H1 (cell line): ENCODE data around the gene SFTPA2. TPM values are rescaled to one million over a fixed set of nuclear protein-coding genes. Genes with fewer than 3 reads are reported as not detected.

Experiments used
- CTCF ChIA-PET: fragments of 300-600 bp; sonication (Branson Sonifier 250); formaldehyde crosslinking; loops from one replicate; lab custom pipeline; 2021; ENCODE audit not compliant: partially characterized antibody; lab: Charles Lee
- POLR2A ChIA-PET: fragments of 300-600 bp; sonication (Branson Sonifier 250); formaldehyde crosslinking; loops from one replicate; lab custom pipeline; 2021; ENCODE audit warnings: inconsistent platforms; ENCODE audit not compliant: partially characterized antibody; lab: Charles Lee
- DNase-seq, 2 experiments: peaks; one replicate each; pipeline versions ENCODE4 v3.0.0 to v3.0.0-alpha.2; 2010 to 2022; ENCODE audit warnings: low spot score in 2 of 2, low read depth in 1 of 2, mixed read lengths in 1 of 2
- FAIRE-seq: peaks from 2 replicates; lab custom pipeline; 2011; peaks lifted over from hg19 to GRCh38; lab: Jason Lieb, UNC
- H2AFZ ChIP-seq: 2 replicates; pipeline ENCODE4 v1.8.1; 2012; ENCODE audit warnings: low read length, inconsistent platforms
- H2AK5ac ChIP-seq: 2 replicates; pipeline ENCODE4 v1.6.1; 2013; ENCODE audit warnings: low read depth, low read length
- H2BK120ac ChIP-seq: replicated peaks from 2 replicates; pipeline ENCODE3; 2013; ENCODE audit warnings: low read depth, low read length, inconsistent platforms
- H2BK12ac ChIP-seq: 2 replicates; pipeline ENCODE4 v1.6.1; 2013; ENCODE audit warnings: low read depth, low read length
- H2BK15ac ChIP-seq: 2 replicates; pipeline ENCODE4 v1.6.1; 2013; ENCODE audit warnings: low read length
- H2BK20ac ChIP-seq: 2 replicates; pipeline ENCODE4 v1.6.1; 2013; ENCODE audit warnings: low read length
- H2BK5ac ChIP-seq: 2 replicates; pipeline ENCODE4 v1.6.1; 2013; ENCODE audit warnings: low read depth, low read length
- H3K14ac ChIP-seq: 2 replicates; pipeline ENCODE4 v1.6.1; 2013; ENCODE audit warnings: inconsistent platforms; ENCODE audit not compliant: insufficient read length
- H3K18ac ChIP-seq: 2 replicates; pipeline ENCODE4 v1.6.1; 2013; ENCODE audit warnings: low read length; ENCODE audit errors: extremely low read depth
- H3K23ac ChIP-seq: 2 replicates; pipeline ENCODE4 v1.6.1; 2013; ENCODE audit warnings: inconsistent platforms; ENCODE audit not compliant: insufficient read length
- H3K23me2 ChIP-seq: 2 replicates; pipeline ENCODE4 v1.6.1; 2013; ENCODE audit warnings: low read depth, low read length
- H3K27ac ChIP-seq: 2 replicates; pipeline ENCODE4 v1.6.1; 2011; ENCODE audit warnings: low read depth, low read length, inconsistent platforms
- H3K27me3 ChIP-seq, 4 experiments: replicated peaks in 1 of 4; 1 replicate in 1 of 4; 2 replicates in 3 of 4; pipeline versions ENCODE4 v1.6.1 to v1.8.1; 2011 to 2013; ENCODE audit warnings: low read length in 3 of 4, mild to moderate bottlenecking in 3 of 4, inconsistent platforms in 2 of 4, mixed read lengths in 2 of 4, moderate library complexity in 1 of 4; ENCODE audit not compliant: control insufficient read depth in 3 of 4, insufficient read depth in 3 of 4; ENCODE audit errors: extremely low read depth in 1 of 4
- H3K36me3 ChIP-seq, 4 experiments: 2 replicates each; pipeline versions ENCODE4 v1.6.1 to v1.8.1; 2011 to 2013; ENCODE audit warnings: mild to moderate bottlenecking in 4 of 4, low read length in 3 of 4, moderate library complexity in 2 of 4, control low read depth in 1 of 4, inconsistent platforms in 1 of 4; ENCODE audit not compliant: insufficient read depth in 4 of 4, control insufficient read depth in 2 of 4
- H3K4ac ChIP-seq: replicated peaks from 2 replicates; pipeline ENCODE3; 2013; ENCODE audit warnings: low read length, low read depth, mixed read lengths, inconsistent platforms; ENCODE audit not compliant: insufficient read length
- H3K4me1 ChIP-seq, 4 experiments: replicated peaks in 1 of 4; 1 replicate in 1 of 4; 2 replicates in 3 of 4; pipeline versions ENCODE4 v1.6.1 to v1.8.1; 2011 to 2013; ENCODE audit warnings: low read length in 3 of 4, inconsistent platforms in 2 of 4, mixed read lengths in 1 of 4; ENCODE audit not compliant: insufficient read depth in 4 of 4, control insufficient read depth in 3 of 4
- H3K4me2 ChIP-seq, 2 experiments: 2 replicates each; pipeline versions ENCODE4 v1.6.1 to v1.8.1; 2011 to 2013; ENCODE audit warnings: low read depth in 2 of 2, low read length in 2 of 2, control low read depth in 1 of 2, inconsistent platforms in 1 of 2, mild to moderate bottlenecking in 1 of 2; ENCODE audit not compliant: insufficient read depth in 1 of 2
- H3K4me3 ChIP-seq, 4 experiments: fragments of 200-600, 300-600 bp in 1 of 4; sonication (generic), shearing (Covaris generic), sonication (Bioruptor Twin) in 1 of 4; 2 replicates each; pipeline versions ENCODE4 v1.5.1 to v1.8.1; 2011 to 2016; ENCODE audit warnings: low read length in 4 of 4, low read depth in 3 of 4, control low read depth in 2 of 4, inconsistent platforms in 2 of 4, mild to moderate bottlenecking in 2 of 4, mixed read lengths in 1 of 4, moderate library complexity in 1 of 4; ENCODE audit not compliant: insufficient read depth in 2 of 4; ENCODE audit errors: extremely low read depth in 1 of 4
- H3K56ac ChIP-seq: replicated peaks from 2 replicates; pipeline ENCODE3; 2013; ENCODE audit warnings: low read depth, mild to moderate bottlenecking, mixed read lengths, low read length, inconsistent platforms; ENCODE audit not compliant: insufficient read length
- H3K79me1 ChIP-seq: 2 replicates; pipeline ENCODE4 v1.6.1; 2013; ENCODE audit warnings: low read depth, low read length, control low read depth
- H3K79me2 ChIP-seq, 2 experiments: 2 replicates each; pipeline versions ENCODE4 v1.6.1 to v1.8.1; 2012 to 2013; ENCODE audit warnings: low read length in 2 of 2, mild to moderate bottlenecking in 2 of 2, inconsistent platforms in 1 of 2; ENCODE audit not compliant: insufficient read depth in 2 of 2, control insufficient read depth in 1 of 2
- H3K9ac ChIP-seq, 4 experiments: replicated peaks in 1 of 4; 1 replicate in 1 of 4; 2 replicates in 3 of 4; pipeline versions ENCODE4 v1.6.1 to v1.8.1; 2011 to 2013; ENCODE audit warnings: low read depth in 3 of 4, low read length in 3 of 4, control low read depth in 2 of 4, mild to moderate bottlenecking in 2 of 4, moderate library complexity in 2 of 4, inconsistent platforms in 1 of 4; ENCODE audit errors: extremely low read depth in 1 of 4
- H3K9me3 ChIP-seq, 2 experiments: 2 replicates each; pipeline versions ENCODE4 v1.6.1 to v1.8.1; 2012 to 2013; ENCODE audit warnings: mild to moderate bottlenecking in 2 of 2, moderate library complexity in 2 of 2, control low read depth in 1 of 2, inconsistent platforms in 1 of 2, low read depth in 1 of 2, low read length in 1 of 2, mixed read lengths in 1 of 2; ENCODE audit not compliant: insufficient read depth in 2 of 2
- H4K20me1 ChIP-seq, 2 experiments: replicated peaks in 1 of 2; 2 replicates each; pipeline versions ENCODE3 to v1.8.1; 2011 to 2013; ENCODE audit warnings: inconsistent platforms in 2 of 2, low read length in 2 of 2, mild to moderate bottlenecking in 1 of 2; ENCODE audit not compliant: insufficient read depth in 2 of 2, control insufficient read depth in 1 of 2
- H4K5ac ChIP-seq: 2 replicates; pipeline ENCODE4 v1.6.1; 2013; ENCODE audit warnings: low read length, low read depth, mixed read lengths, inconsistent platforms; ENCODE audit not compliant: insufficient read length
- H4K8ac ChIP-seq: 2 replicates; pipeline ENCODE4 v1.8.0; 2013; ENCODE audit warnings: mild to moderate bottlenecking, moderate library complexity, low read length, inconsistent platforms; ENCODE audit not compliant: insufficient read depth; ENCODE audit errors: extremely low read depth
- H4K91ac ChIP-seq: replicated peaks from 2 replicates; pipeline ENCODE3; 2013; ENCODE audit warnings: low read length, mixed read lengths, inconsistent platforms; ENCODE audit not compliant: insufficient read length
- WGBS, 2 experiments: shearing (Covaris generic) in 1 of 2; methylation state at CpG; one replicate each; pipeline versions ENCODE4 v1.1.6 to v1.1.7; 2013 to 2015; ENCODE audit warnings: low lambda C conversion rate in 2 of 2, mixed read lengths in 2 of 2, inconsistent platforms in 1 of 2, low coverage in 1 of 2, missing lambda C conversion rate in 1 of 2; ENCODE audit not compliant: insufficient replicate concordance in 2 of 2, insufficient coverage in 1 of 2, insufficient read length in 1 of 2; ENCODE audit errors: extremely low coverage in 1 of 2, missing lambda C conversion rate in 1 of 2; 5-methylcytosine and 5-hydroxymethylcytosine counted together
- polyA plus RNA-seq, 7 experiments: library from polyadenylated mRNA; depleted of rRNA in 3 of 7; stranded (reverse) in 5 of 7; unstranded in 2 of 7; fragments of >200 nt in 5 of 7; fragments of 200-250 nt in 2 of 7; gene quantifications; 1 replicate in 5 of 7; 2 replicates in 1 of 7; 4 replicates in 1 of 7; pipeline versions ENCODE4 v1.2.1 to v1.2.3, GENCODE V29; 2011 to 2013; ENCODE audit warnings: missing spikeins in 2 of 7, mixed read lengths in 2 of 7
- total RNA-seq: library from RNA; stranded (reverse); fragmentation: NEBNext Ultra II Directional; extraction: Animal tissue kit (Norgen Biotek cat#: 25700); gene quantifications from 2 replicates; pipeline ENCODE4 v1.2.1, GENCODE V29; 2021

The SFTPA2 gene
- total and polyA plus RNA-seq, 2 of the 8 experiments (the other 6 are each of a cell fraction or from before 2014, with no cell fraction given): not detected

DNA sequence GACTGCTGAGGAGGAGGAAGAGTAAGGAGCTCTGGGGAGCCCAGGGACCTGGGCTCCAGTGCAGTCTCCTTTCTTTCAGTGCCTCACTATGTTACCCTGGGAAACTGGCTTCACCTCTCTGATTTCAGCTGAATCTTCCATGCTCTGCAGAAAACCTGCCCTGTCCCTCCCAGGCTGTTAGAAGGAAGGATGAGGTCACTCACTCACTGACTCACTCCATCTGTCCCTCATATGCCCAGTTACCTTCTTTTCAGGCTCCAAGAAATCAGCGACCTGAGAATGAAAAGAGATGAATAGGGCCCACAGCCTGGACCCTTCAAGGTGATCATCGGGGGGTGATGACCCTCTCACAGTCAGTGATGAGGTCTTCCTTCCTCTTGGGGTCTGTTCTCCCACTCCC lies 481 bp downstream of the SFTPA2 start:
- H3K4me1 ChIP-seq: peaks cover 0 to 2% (median 0%) of the 10 kb centered on the region in 4 experiments; a peak in 1 of 7 replicates
- POLR2A ChIA-PET: no interaction called here
- H3K79me2 ChIP-seq: no peaks in the 10 kb centered on the region
- no peaks in the 10 kb centered on the region for H3K23me2 ChIP-seq
- FAIRE-seq (no peak), DNase-seq (no peak)
- peaks cover 0 to 3% (median 1%) of the 10 kb centered on the region in 4 experiments; a peak in 2 of 7 replicates for H3K27me3 ChIP-seq
- H4K5ac ChIP-seq: no peak overlapping the region
- H3K36me3 ChIP-seq: no peaks in the 10 kb centered on the region
- no peak overlapping the region for H3K4ac ChIP-seq
- no peak overlapping the region for H3K9ac ChIP-seq
- H4K8ac ChIP-seq: no peak overlapping the region
- no peak overlapping the region for H3K18ac ChIP-seq
- no peak overlapping the region for H3K56ac ChIP-seq
- no peak overlapping the region for H2BK20ac ChIP-seq
- H3K4me3 ChIP-seq: no peak overlapping the region
- H2BK12ac ChIP-seq: no peak overlapping the region
- no peak overlapping the region for H2AK5ac ChIP-seq
- H4K20me1 ChIP-seq: no peaks in the 10 kb centered on the region
- H2AFZ ChIP-seq: no peak overlapping the region
- no peak overlapping the region for H3K4me2 ChIP-seq
- no peaks in the 10 kb centered on the region for H3K9me3 ChIP-seq
- no peak overlapping the region for H3K27ac ChIP-seq
- no peaks in the 10 kb centered on the region for H3K79me1 ChIP-seq
- no peak overlapping the region for H3K23ac ChIP-seq
- 97% methylated on average over 2 of the region's 2 CpGs; no CpG with 5 or more reads in 1 of the 2 experiments for WGBS, 2 experiments
- H4K91ac ChIP-seq: no peak overlapping the region
- CTCF ChIA-PET: interaction anchor here (1.5 to 1.8 kb wide), 3 partner anchors 11 to 49 kb away, joined by 3 to 8 read pairs (median 4); no protein-coding TSS in a partner anchor
- H3K14ac ChIP-seq: no peak overlapping the region
- no peak overlapping the region for H2BK15ac ChIP-seq
- H2BK5ac ChIP-seq: no peak overlapping the region
- H2BK120ac ChIP-seq: no peak overlapping the region
